NCI-H345 treated with DMSO at 0.1 percent for 48 hours (cell line): Measurements from ENCODE around the gene CCDC74A.
"Not testable (repeated sequence)": the region's sequence is repeated elsewhere in the genome, so short reads cannot be mapped to it uniquely, and the experiment has no call there.

Source experiments
- DNase-seq: peaks from one replicate; lab custom pipeline; 2025; ENCODE audit not compliant: unreplicated experiment; lab: John Stamatoyannopoulos, UW

Gene CCDC74A

GRCh38 chr2:131556998-131557397 lies 29.3 kb downstream of the CCDC74A start:
- DNase-seq: no peak

GRCh38 chr2:131557558-131558321 lies 30.1 kb downstream of the CCDC74A start:
- no peak for DNase-seq

GRCh38 chr2:131566371-131566770 lies 38.7 kb downstream of the CCDC74A start:
- DNase-seq: no peak

GRCh38 chr2:131567891-131568290 lies 40.2 kb downstream of the CCDC74A start:
- no peak for DNase-seq

- DNase-seq: not testable (repeated sequence)
These were observed 40.7 kb downstream of the CCDC74A start for GRCh38 chr2:131568401-131568800.

GRCh38 chr2:131572175-131572574 lies 44.5 kb downstream of the CCDC74A start:
- no peak for DNase-seq

- no peak for DNase-seq
These were observed 50.1 kb downstream of the CCDC74A start for GRCh38 chr2:131577812-131578211.

GRCh38 chr2:131580187-131580586 lies 52.5 kb downstream of the CCDC74A start:
- DNase-seq: no peak
